NCI-H345 treated with DMSO at 0.1 percent for 48 hours (cell line): ENCODE measurements around the gene RDH5.
"Not testable (repeated sequence)": the region's sequence is repeated elsewhere in the genome, so short reads cannot be mapped to it uniquely, and the experiment has no call there.

Source experiments
- DNase-seq: peaks from one replicate; lab custom pipeline; 2025; ENCODE audit not compliant: unreplicated experiment; lab: John Stamatoyannopoulos, UW

The RDH5 gene

DNA sequence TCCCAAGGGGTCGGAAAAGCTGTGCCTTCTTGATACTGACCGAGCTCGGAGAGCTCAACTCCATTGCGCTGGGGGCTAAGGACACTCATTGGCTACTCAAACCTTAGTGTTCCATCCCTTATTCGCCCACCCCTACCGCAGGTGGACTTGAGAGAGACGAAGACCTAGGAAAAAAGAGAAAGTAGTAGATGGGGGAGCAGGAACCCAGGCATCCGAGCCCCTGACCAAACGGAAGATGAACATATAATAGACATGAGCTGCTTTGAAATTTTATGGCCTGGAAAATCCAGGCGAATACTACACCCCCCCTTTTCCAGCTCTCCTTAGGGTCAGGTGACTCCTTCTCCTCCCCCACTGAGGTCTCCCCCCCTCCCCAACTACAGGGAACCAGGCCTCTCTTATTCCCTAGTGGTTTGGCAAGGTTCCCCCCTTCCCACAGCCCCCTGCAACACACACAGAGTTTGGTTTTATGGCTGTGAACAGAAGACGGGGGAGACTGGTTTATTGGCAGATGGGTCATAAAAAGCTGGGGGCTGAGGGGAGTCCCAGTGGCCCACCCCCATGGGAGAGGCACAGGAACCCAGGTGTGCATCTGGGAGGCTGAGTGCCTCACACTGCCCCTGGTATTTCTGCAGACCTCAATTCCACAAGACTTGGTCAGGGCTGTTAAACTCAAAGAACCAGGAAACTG is 24.3 kb downstream of the RDH5 start:
- no peak for DNase-seq

DNA sequence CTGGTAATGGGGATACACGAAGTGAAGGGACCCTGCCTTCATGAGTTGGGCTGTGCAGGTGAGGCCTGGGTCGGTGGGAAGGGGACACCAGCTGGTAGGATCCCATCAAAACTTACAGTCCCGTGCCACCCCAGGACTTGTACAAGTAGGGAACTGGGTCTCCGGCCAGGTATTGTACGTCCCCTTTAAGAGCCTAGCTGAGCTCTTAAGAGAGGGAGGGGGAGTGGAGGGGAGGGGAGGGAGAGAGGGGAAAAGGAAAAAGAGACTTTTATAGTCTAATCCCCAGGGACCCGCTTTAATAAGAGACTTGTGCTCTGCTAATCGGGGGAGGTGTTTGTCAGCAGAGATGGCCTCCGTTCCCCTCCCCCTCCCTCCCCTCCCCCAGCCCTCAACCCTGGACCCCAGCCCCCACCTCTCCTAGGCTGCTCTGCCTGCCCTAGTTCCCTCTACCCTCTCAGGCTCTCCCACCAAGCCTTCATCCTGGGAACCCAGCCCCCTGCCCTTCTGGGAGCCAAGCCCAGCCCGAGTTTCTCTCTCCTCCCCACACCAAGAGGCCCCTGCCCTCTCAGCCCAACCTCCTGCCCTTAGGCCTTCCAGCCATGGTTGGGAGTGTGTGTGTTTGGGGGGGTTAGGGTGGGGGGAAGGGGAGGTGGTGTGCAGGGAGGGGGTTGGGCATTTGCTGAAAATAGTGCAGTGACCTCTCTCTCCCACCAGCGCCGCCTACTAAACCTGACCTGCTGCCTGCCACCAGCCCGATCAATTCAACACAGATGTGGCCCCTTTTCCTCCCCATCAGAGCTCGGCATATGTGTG is 25.4 kb downstream of the RDH5 start:
- peak; percentile 33 for DNase-seq

DNA sequence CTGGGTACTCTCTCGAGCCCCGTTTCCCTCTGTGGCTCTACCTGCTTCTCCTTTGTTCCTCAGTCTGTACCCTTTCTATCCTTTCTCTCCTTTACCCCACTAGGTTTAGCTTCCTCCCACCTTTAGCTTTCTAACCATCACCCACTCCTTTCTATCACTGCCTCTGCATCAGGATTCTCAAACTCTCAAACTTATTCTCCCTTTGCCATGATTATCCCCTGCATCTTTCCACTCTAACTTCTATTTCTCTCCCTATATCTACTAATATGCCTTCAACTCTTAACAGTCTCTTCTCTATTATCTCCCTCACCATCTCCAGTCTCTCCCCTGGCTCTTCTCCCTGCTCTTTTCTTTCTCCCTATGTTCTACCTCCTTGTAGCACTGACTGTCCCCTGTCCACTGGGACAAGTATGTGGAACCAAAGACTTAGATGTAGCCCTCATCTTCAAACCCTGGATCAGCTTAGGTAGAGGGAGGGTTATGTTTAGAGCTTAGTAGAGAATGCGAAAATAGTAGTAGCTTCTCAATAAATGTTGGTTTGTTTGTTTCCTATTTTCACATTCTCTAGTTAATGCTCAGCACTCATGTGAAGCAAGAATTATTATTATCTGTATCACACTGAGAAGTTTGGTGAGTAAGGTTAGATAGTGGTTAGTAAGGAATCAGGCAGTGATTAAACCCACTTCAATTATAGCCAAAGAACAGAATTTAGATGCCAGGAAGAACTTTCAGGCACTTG is 26.1 kb downstream of the RDH5 start:
- no peak for DNase-seq

DNA sequence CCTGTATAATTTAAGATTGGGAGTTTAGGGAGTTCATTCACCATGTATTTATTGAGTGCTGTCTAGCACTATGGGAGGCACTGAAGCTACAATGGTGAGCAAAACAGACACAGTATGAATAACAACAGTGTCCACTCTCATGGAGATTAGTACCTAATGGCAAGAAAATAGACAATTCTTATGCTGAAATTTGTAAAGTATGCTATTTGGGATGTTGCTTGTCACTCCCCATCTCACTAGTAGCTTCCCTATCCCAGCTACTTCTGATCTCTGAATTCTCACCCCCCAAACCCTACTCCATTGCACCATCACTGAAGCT is 26.7 kb downstream of the RDH5 start:
- no peak for DNase-seq

DNA sequence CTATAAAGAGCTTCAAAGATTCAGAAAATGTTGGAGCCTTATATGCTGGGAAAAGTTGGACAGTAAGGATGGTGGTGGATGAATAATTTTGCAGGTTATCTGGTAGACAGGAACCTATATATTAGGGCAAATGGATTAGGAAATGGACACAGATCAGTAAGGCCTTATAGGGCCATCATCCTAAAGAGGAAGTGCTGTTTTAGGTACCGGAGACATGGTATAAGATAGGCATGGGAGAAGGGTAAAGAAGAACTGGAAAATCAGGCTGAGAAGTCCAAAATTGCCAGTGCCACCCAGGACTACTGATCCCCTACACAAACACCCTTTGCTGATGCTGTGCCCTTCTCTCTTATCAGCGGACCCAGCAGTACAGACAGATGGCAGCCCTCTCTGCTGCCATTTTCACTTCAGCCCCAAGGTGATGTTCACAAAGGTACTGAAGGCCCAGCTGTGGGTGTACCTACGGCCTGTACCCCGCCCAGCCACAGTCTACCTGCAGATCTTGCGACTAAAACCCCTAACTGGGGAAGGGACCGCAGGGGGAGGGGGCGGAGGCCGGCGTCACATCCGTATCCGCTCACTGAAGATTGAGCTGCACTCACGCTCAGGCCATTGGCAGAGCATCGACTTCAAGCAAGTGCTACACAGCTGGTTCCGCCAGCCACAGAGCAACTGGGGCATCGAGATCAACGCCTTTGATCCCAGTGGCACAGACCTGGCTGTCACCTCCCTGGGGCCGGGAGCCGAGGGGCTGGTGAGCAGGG is 28.2 kb downstream of the RDH5 start:
- no peak for DNase-seq

DNA sequence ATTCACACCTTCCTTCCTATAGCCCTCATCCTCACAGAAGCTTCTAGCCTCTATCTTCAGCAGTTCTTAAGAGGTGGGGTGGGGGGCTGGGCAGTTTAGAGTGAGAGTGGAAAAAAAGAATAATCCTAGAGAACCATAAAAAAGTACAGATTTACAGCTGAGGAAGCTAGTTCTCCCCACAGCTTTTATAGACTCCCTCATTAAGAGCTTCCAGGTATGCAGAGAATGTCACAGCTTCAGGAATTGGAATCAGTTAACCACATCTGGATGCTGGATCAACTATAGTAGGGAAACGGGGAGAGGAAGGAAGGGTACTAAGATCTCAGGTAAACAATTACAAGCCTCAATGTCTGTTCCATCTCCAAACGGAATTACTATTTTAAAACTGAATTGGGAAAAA is 35.1 kb downstream of the RDH5 start:
- DNase-seq, result no peak

DNA sequence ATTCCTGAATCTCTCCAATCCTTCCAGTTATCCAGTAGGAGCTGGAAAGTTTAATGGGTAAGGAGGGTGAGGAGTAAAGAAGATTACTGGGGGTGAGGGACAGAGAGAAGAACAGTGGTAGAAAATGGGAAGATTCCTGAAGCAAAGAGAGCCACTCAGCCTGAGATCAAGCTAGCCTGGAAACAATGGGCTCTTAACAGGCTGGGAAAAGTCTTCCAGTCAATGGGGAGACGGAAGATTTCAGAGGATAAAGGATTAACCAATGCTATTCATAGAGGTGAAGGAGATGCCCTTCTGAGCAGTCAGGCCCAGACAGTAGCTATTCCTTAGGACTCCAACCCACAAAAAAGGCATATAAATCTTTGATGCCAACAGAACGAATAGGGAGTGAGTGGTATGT is 37.5 kb downstream of the RDH5 start:
- DNase-seq, result no peak

DNA sequence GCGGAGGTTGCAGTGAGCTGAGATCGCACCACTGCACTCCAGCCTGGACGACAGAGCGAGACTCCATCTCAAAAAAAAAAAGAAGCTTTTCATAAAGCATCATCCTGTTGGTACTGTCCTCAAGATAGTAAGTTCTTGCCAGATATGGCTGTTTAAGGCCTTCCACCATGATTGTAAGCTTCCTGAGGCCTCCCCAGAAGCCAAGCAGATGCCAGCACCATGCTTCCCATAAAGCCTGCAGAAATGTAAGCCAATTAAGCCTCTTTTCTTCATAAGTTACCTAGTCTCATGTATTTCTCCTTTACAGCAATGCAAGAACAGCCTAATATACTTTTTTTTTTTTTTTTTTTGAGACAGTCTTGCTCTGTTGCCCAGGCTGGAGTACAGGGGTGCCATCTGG is 38.4 kb downstream of the RDH5 start:
- not testable (repeated sequence) for DNase-seq

DNA sequence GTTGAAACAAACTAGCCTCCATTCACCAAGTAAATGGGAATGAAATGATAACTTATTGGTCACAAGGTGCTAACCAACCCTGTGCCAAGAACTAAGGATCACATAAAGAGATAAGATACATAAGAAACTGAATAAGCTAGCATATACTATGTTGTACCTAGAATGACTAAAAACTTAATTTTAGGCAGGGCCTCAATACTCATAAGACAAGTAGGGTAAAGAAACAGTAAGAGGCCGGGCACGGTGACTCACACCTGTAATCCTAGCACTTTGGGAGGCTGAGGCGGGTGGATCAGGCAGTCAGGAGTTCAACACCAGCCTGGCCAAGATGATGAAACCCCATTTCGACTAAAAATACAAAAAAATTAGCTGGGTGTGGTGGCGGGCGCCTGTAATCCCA is 40.5 kb downstream of the RDH5 start:
- no peak for DNase-seq

DNA sequence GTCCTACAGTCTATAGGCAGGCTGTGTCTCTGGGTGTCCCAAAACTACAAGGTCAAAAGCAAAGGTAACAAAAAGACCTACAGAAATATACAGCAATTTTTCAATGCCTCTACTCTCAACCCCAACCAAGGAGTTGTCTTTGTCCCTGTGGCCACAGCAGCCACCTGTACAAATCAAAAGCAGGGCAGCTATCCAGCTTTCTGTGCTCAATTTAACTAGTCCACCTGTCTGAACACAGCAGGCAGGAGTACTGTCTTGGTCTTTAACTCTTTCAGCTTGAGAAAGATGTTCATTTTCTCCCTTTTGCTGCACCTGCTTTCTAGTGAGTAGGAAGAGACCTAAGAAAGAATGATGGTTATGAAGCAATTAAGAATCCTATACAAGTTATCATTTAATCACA is 42.5 kb downstream of the RDH5 start:
- no peak for DNase-seq

DNA sequence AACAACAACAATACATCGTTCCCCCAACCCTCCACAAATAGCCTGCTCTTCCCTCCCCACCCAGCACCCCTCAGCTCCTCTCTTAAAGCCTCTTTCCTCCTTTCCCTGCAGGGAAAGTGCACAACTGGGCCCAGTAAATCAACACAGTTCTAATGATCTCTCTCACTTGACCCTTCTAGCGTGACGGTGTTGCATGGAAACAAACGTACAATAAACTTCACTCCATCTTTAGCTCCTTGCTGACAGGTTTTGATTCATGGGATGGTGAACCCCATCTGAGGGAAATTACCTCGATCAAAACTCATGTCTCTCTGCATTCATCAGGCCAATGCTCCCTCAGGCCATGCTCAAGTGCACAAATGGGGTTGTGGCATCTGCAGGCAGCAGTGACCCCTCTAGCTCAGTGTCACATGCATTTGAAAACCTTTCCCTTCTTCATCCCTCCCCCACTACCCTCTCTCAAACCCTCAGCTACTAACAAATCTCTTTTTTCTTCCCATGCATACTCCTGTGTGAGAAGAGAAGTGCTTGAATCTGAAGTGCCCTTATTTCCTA is 45.6 kb downstream of the RDH5 start:
- peak; percentile 17 for DNase-seq

DNA sequence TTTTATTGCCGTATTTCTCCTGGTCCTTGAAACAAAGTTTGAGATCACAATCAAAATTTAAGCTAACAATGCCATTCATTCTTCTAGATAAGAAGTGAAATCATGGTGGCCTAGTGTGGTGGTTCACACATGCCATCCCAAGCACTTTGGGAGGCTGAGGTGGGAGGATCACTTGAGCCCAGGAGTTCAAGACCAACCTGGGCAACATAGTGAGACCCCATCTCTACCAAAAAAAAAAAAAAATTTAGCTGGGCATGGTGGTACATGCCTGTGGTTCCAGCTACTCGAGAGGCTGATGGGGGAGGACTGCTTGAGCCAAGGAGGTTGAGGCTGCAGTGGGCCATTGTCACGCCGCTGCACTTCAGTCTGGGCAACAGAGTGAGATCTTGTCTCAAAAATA is 47.0 kb downstream of the RDH5 start:
- DNase-seq, result no peak

DNA sequence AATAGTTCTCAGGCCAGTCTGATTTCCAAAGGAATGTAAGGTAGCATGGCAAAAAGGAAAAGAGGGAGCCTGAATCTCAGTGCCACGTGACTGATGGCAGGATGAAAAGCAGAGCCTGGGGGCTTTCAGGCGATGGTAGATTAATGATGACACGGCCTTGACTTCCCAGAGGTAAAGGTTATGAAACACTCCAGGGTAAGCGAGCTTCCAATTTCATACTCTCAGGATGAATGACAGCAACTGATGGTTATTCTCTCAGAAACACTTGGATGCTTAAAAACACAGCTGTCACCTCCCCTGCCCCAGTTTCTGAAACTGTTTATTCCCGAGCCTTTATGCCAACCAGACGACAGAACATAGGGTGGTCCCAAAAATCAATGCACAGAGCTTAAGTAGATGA is 51.5 kb downstream of the RDH5 start:
- no peak for DNase-seq
